CD4-positive, alpha-beta T cell (primary cell): Measurements from ENCODE around the gene ADGRA1. TPM values are rescaled to one million over a fixed set of nuclear protein-coding genes. Genes with fewer than 3 reads are reported as not detected.

ENCODE experiments used
- ATAC-seq: fragments of 200-7000 bp; cut with Tn5 transposase; one replicate; pipeline ENCODE4 v1.10.0; 2022; ENCODE audit warnings: mild to moderate bottlenecking; ENCODE audit not compliant: poor library complexity
- CTCF ChIA-PET: fragments of 350-600 bp; sonication (Branson Sonifier 250); formaldehyde crosslinking; loops from one replicate; lab custom pipeline; 2021; ENCODE audit warnings: antibody characterized with exemption, inconsistent platforms; lab: Charles Lee
- POLR2A ChIA-PET: fragments of 350-600 bp; sonication (Branson Sonifier 250); formaldehyde crosslinking; loops from one replicate; lab custom pipeline; 2021; ENCODE audit warnings: antibody characterized with exemption, inconsistent platforms; lab: Charles Lee
- DNase-seq, 14 experiments: peaks; one replicate each; pipeline ENCODE4 v3.0.0-alpha.2; 2013 to 2020; ENCODE audit warnings: mixed read lengths in 2 of 14
- H3K27ac ChIP-seq, 2 donors: one replicate each; pipeline versions ENCODE4 v1.5.1 to v1.7.0; 2013; ENCODE audit warnings: low read length in 2 of 2, low read depth in 1 of 2, mild to moderate bottlenecking in 1 of 2
- H3K27me3 ChIP-seq, 2 experiments: 1 replicate in 1 of 2; 2 replicates in 1 of 2; pipeline versions ENCODE4 v1.6.1 to v1.7.0; 2013; ENCODE audit warnings: low read length in 2 of 2, control low read depth in 1 of 2, mild to moderate bottlenecking in 1 of 2, moderate library complexity in 1 of 2; ENCODE audit not compliant: insufficient read depth in 2 of 2, control insufficient read depth in 1 of 2
- H3K36me3 ChIP-seq: one replicate; pipeline ENCODE4 v1.6.1; 2013; ENCODE audit warnings: low read length, control low read depth; ENCODE audit not compliant: insufficient read depth
- H3K4me1 ChIP-seq: one replicate; pipeline ENCODE4 v1.6.1; 2013; ENCODE audit warnings: low read length, control low read depth; ENCODE audit not compliant: insufficient read depth
- H3K4me3 ChIP-seq: one replicate; pipeline ENCODE4 v1.5.1; 2013; ENCODE audit warnings: mild to moderate bottlenecking, low read length, moderate library complexity
- H3K9me3 ChIP-seq, 2 experiments: 1 replicate in 1 of 2; 2 replicates in 1 of 2; pipeline versions ENCODE4 v1.6.1 to v1.7.0; 2013; ENCODE audit warnings: low read length in 2 of 2, mild to moderate bottlenecking in 2 of 2, control low read depth in 1 of 2, moderate library complexity in 1 of 2; ENCODE audit not compliant: control insufficient read depth in 1 of 2, insufficient read depth in 1 of 2
- H3K27ac Mint-ChIP-seq: one replicate; pipeline ENCODE4 v1.8.0; 2020; ENCODE audit warnings: mixed read lengths
- H3K27me3 Mint-ChIP-seq: one replicate; pipeline ENCODE4 v1.8.0; 2021; ENCODE audit warnings: mixed read lengths
- H3K36me3 Mint-ChIP-seq: one replicate; pipeline ENCODE4 v1.8.0; 2021; ENCODE audit warnings: low read depth, mixed read lengths
- H3K4me1 Mint-ChIP-seq: one replicate; pipeline ENCODE4 v1.8.0; 2021; ENCODE audit warnings: low read depth, mixed read lengths
- H3K4me3 Mint-ChIP-seq: one replicate; pipeline ENCODE4 v1.8.0; 2020; ENCODE audit warnings: mild to moderate bottlenecking, mixed read lengths
- H3K9me3 Mint-ChIP-seq: one replicate; pipeline ENCODE4 v1.8.0; 2020; ENCODE audit warnings: mixed read lengths
- CTCF ChIP-seq: fragments of 200-600 bp; IDR thresholded peaks from one replicate; pipeline ENCODE4 v1.8.0; 2022; ENCODE audit warnings: antibody characterized with exemption, mild to moderate bottlenecking
- intact Hi-C, 2 experiments: fragments of 100-400 bp; cut with DNase I in 1 of 2; cut with micrococcal nuclease in 1 of 2; formaldehyde crosslinking; loops; one replicate each; pipeline versions ENCODE4 v1.15.1 to v1.9.0; 2023 to 2025; cut with DNase I, micrococcal nuclease
- total RNA-seq, 174 experiments: library from RNA in 2 of 174; stranded (reverse) in 2 of 174; gene quantifications; one replicate each; pipeline ENCODE4 v1.2.3 and lab custom pipeline; 2021 to 2026

The ADGRA1 gene
- total RNA-seq, 2 experiments from 2014 or later = not detected

GRCh38 chr10:133058331-133059092 lies 29.2 kb upstream of the ADGRA1 start:
- CTCF ChIA-PET = no interaction called here
- Histone ChIP-seq H3K4me3 (no peak overlapping the region), H3K36me3 (no peaks in the 10 kb centered on the region), H3K27ac (no peak overlapping the region), H3K9me3 (peaks cover 0 to 19% of the 10 kb centered on the region in 2 experiments), H3K27me3 (peaks cover 4 to 7% of the 10 kb centered on the region in 2 experiments), H3K4me1 (peaks cover 11% of the 10 kb centered on the region)
- Mint-ChIP-seq H3K27ac (no peak overlapping the region), H3K36me3 (no peaks in the 10 kb centered on the region), H3K4me1 (peaks cover 5% of the 10 kb centered on the region), H3K4me3 (no peak overlapping the region), H3K27me3 (no peaks in the 10 kb centered on the region), H3K9me3 (no peaks in the 10 kb centered on the region)
- ATAC-seq (no peak), DNase-seq (peak in 2 of 14 experiments; percentile 4 to 10)
- no peak for TF ChIP-seq CTCF
- intact Hi-C loops = no loop called here
- POLR2A ChIA-PET = no interaction called here

GRCh38 chr10:133059093-133059470 lies 28.6 kb upstream of the ADGRA1 start:
- peaks cover 11% of the 10 kb centered on the region for H3K4me1 ChIP-seq
- H3K36me3 Mint-ChIP-seq = no peaks in the 10 kb centered on the region
- intact Hi-C loops = no loop called here
- H3K9me3 Mint-ChIP-seq = no peaks in the 10 kb centered on the region
- peaks cover 5% of the 10 kb centered on the region for H3K4me1 Mint-ChIP-seq
- H3K4me3 Mint-ChIP-seq = no peak overlapping the region
- no peak for DNase-seq
- no peak overlapping the region for H3K27ac ChIP-seq
- no peak for ATAC-seq
- CTCF ChIA-PET = no interaction called here
- no peaks in the 10 kb centered on the region for H3K36me3 ChIP-seq
- no peak overlapping the region for H3K4me3 ChIP-seq
- peaks cover 2 to 7% of the 10 kb centered on the region in 2 experiments for H3K27me3 ChIP-seq
- H3K9me3 ChIP-seq = peaks cover 0 to 19% of the 10 kb centered on the region in 2 experiments
- no peaks in the 10 kb centered on the region for H3K27me3 Mint-ChIP-seq
- no peak for TF ChIP-seq CTCF
- POLR2A ChIA-PET = no interaction called here
- no peak overlapping the region for H3K27ac Mint-ChIP-seq

GRCh38 chr10:133059571-133059970 lies 28.2 kb upstream of the ADGRA1 start:
- no peak overlapping the region for H3K4me3 ChIP-seq
- H3K36me3 ChIP-seq = no peaks in the 10 kb centered on the region
- no peaks in the 10 kb centered on the region for H3K36me3 Mint-ChIP-seq
- no peak for DNase-seq
- H3K27ac ChIP-seq = no peak overlapping the region
- peaks cover 5% of the 10 kb centered on the region for H3K4me1 Mint-ChIP-seq
- TF ChIP-seq CTCF = no peak
- ATAC-seq = no peak
- H3K9me3 ChIP-seq = peaks cover 0 to 19% of the 10 kb centered on the region in 2 experiments
- no peaks in the 10 kb centered on the region for H3K27me3 Mint-ChIP-seq
- H3K9me3 Mint-ChIP-seq = no peaks in the 10 kb centered on the region
- intact Hi-C loops = no loop called here
- peaks cover 0 to 7% of the 10 kb centered on the region in 2 experiments for H3K27me3 ChIP-seq
- peaks cover 11% of the 10 kb centered on the region for H3K4me1 ChIP-seq
- H3K4me3 Mint-ChIP-seq = no peak overlapping the region
- no peak overlapping the region for H3K27ac Mint-ChIP-seq
- CTCF ChIA-PET = no interaction called here
- POLR2A ChIA-PET = no interaction called here
